Epithelial cell of proximal tubule (primary cell): ENCODE results near the gene CDKN3. TPM values are rescaled to one million over a fixed set of nuclear protein-coding genes. Genes with fewer than 3 reads are reported as not detected.
"Not testable (repeated sequence)": the region's sequence is repeated elsewhere in the genome, so short reads cannot be mapped to it uniquely, and the experiment has no call there.

Source experiments
- DNase-seq: peaks from one replicate; pipeline ENCODE4 v3.0.0-alpha.2; 2011; ENCODE audit warnings: low read depth
- H3K4me3 ChIP-seq: 2 replicates; pipeline ENCODE4 v1.5.1; 2011; ENCODE audit warnings: low read depth, mild to moderate bottlenecking, low read length
- CTCF ChIP-seq: conservative IDR thresholded peaks from 2 replicates; pipeline ENCODE4 v1.5.1; 2012; ENCODE audit warnings: low read depth, mild to moderate bottlenecking, low read length
- total RNA-seq: library from RNA; depleted of rRNA; stranded (reverse); fragments of >200 nt; gene quantifications from 2 replicates; pipeline ENCODE4 v1.2.3, GENCODE V29; 2015

Gene CDKN3
- total RNA-seq, 1 donor from 2014 or later = 81.4 TPM

GRCh38 chr14:54370323-54371198 lies 26.2 kb upstream of the CDKN3 start:
- TF ChIP-seq CTCF = no peak
- H3K4me3 ChIP-seq = no peak overlapping the region
- DNase-seq = no peak

GRCh38 chr14:54374117-54374884 lies 22.5 kb upstream of the CDKN3 start:
- H3K4me3 ChIP-seq = no peak overlapping the region
- no peak for TF ChIP-seq CTCF
- no peak for DNase-seq

GRCh38 chr14:54377501-54377900 lies 19.3 kb upstream of the CDKN3 start:
- H3K4me3 ChIP-seq = no peak overlapping the region
- no peak for TF ChIP-seq CTCF
- DNase-seq = no peak

GRCh38 chr14:54378893-54379292 lies 17.9 kb upstream of the CDKN3 start:
- not testable (repeated sequence) for DNase-seq, H3K4me3 ChIP-seq

GRCh38 chr14:54380558-54380957 lies 16.2 kb upstream of the CDKN3 start:
- not testable (repeated sequence) for DNase-seq, H3K4me3 ChIP-seq

- no peak for TF ChIP-seq CTCF
- DNase-seq = no peak
Observed at GRCh38 chr14:54381821-54382220, 15.0 kb upstream of the CDKN3 start.

GRCh38 chr14:54383835-54384234 lies 13.0 kb upstream of the CDKN3 start:
- no peak for DNase-seq
- TF ChIP-seq CTCF = no peak
- H3K4me3 ChIP-seq = no peak overlapping the region

More at GRCh38 chr14:54381821-54382220, 15.0 kb upstream of the CDKN3 start:
- H3K4me3 ChIP-seq = no peak overlapping the region
